ENCODE data around the gene BCL2L12. TPM values are rescaled to one million over a fixed set of nuclear protein-coding genes. Genes with fewer than 3 reads are reported as not detected.

Gene BCL2L12
- total RNA-seq, 1 donor from 2014 or later: 11.4 TPM

GRCh38 chr19:49699364-49699763, 33.6 kb downstream of the BCL2L12 start:
- no peak for DNase-seq
- Histone ChIP-seq H3K4me3 (no peak overlapping the region), H3K27me3 (ENCODE audit: low read depth) (peaks cover 16% of the 10 kb centered on the region), H3K36me3 (no peaks in the 10 kb centered on the region), H3K27ac (replicated peaks) (no peak overlapping the region), H3K4me1 (no peaks in the 10 kb centered on the region), H3K9me3 (replicated peaks) (no peaks in the 10 kb centered on the region)
- intact Hi-C loops (cut with micrococcal nuclease): no loop called here
- TF ChIP-seq, protein P1, sequence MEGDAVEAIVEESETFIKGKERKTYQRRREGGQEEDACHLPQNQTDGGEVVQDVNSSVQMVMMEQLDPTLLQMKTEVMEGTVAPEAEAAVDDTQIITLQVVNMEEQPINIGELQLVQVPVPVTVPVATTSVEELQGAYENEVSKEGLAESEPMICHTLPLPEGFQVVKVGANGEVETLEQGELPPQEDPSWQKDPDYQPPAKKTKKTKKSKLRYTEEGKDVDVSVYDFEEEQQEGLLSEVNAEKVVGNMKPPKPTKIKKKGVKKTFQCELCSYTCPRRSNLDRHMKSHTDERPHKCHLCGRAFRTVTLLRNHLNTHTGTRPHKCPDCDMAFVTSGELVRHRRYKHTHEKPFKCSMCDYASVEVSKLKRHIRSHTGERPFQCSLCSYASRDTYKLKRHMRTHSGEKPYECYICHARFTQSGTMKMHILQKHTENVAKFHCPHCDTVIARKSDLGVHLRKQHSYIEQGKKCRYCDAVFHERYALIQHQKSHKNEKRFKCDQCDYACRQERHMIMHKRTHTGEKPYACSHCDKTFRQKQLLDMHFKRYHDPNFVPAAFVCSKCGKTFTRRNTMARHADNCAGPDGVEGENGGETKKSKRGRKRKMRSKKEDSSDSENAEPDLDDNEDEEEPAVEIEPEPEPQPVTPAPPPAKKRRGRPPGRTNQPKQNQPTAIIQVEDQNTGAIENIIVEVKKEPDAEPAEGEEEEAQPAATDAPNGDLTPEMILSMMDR (IDR thresholded peaks at IDR 0.05; ENCODE audit: borderline replicate concordance): no peak

GRCh38 chr19:49700563-49700962, 34.8 kb downstream of the BCL2L12 start:
- TF ChIP-seq, protein P1 (IDR thresholded peaks at IDR 0.05; ENCODE audit: borderline replicate concordance): no peak
- no peaks in the 10 kb centered on the region for H3K36me3 ChIP-seq
- intact Hi-C loops (cut with micrococcal nuclease): no loop called here
- no peak overlapping the region for H3K27ac ChIP-seq (replicated peaks)
- H3K4me1 ChIP-seq: no peaks in the 10 kb centered on the region
- no peak overlapping the region for H3K4me3 ChIP-seq
- no peaks in the 10 kb centered on the region for H3K9me3 ChIP-seq (replicated peaks)
- H3K27me3 ChIP-seq (ENCODE audit: low read depth): peaks cover 16% of the 10 kb centered on the region
- no peak for DNase-seq

GRCh38 chr19:49701271-49701786, 35.6 kb downstream of the BCL2L12 start:
- TF ChIP-seq, protein P1 (IDR thresholded peaks at IDR 0.05; ENCODE audit: borderline replicate concordance): no peak
- H3K27me3 ChIP-seq (ENCODE audit: low read depth): peaks cover 16% of the 10 kb centered on the region
- H3K27ac ChIP-seq (replicated peaks): no peak overlapping the region
- no peak overlapping the region for H3K4me3 ChIP-seq
- H3K36me3 ChIP-seq: no peaks in the 10 kb centered on the region
- intact Hi-C loops (cut with micrococcal nuclease): no loop called here
- H3K4me1 ChIP-seq: no peaks in the 10 kb centered on the region
- DNase-seq: no peak
- no peaks in the 10 kb centered on the region for H3K9me3 ChIP-seq (replicated peaks)

GRCh38 chr19:49704888-49705642, 39.3 kb downstream of the BCL2L12 start:
- no peak for DNase-seq
- no peaks in the 10 kb centered on the region for H3K36me3 ChIP-seq
- H3K4me1 ChIP-seq: no peaks in the 10 kb centered on the region
- H3K27ac ChIP-seq (replicated peaks): no peak overlapping the region
- peaks cover 12% of the 10 kb centered on the region for H3K27me3 ChIP-seq (ENCODE audit: low read depth)
- H3K4me3 ChIP-seq: no peak overlapping the region
- H3K9me3 ChIP-seq (replicated peaks): no peaks in the 10 kb centered on the region
- intact Hi-C loops (cut with micrococcal nuclease): no loop called here
- TF ChIP-seq, protein P1 (IDR thresholded peaks at IDR 0.05; ENCODE audit: borderline replicate concordance): no peak

DNA sequence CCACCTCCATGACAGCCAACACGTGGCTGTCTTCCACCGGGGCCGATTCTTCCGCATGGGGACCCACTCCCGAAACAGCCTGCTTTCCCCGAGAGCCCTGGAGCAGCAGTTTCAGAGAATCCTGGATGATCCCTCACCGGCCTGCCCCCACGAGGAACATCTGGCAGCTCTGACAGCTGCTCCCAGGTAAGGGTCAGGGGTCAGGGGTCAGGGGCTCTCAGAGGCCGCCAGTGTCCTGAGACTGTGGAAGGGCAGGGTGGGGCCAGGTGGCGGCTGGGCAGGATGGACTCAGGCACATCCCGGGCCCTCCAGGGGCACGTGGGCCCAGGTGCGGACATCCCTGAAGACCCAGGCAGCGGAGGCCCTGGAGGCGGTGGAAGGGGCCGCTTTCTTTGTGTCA, 40.2 kb downstream of the BCL2L12 start:
- Histone ChIP-seq H3K36me3 (no peaks in the 10 kb centered on the region), H3K27ac (replicated peaks) (no peak overlapping the region), H3K27me3 (ENCODE audit: low read depth) (peaks cover 6% of the 10 kb centered on the region), H3K4me1 (no peaks in the 10 kb centered on the region), H3K9me3 (replicated peaks) (no peaks in the 10 kb centered on the region), H3K4me3 (no peak overlapping the region)
- TF ChIP-seq, protein P1 (IDR thresholded peaks at IDR 0.05; ENCODE audit: borderline replicate concordance): no peak
- intact Hi-C loops (cut with micrococcal nuclease): no loop called here
- no peak for DNase-seq
